Measurements from ENCODE around the gene ZBTB3. TPM values are rescaled to one million over a fixed set of nuclear protein-coding genes. Genes with fewer than 3 reads are reported as not detected.

Gene ZBTB3
- total and polyA plus RNA-seq, 9 of the 15 experiments (the other 6 are each of a cell fraction or from before 2014, with no cell fraction given): 1.9 to 10.0 (median 4.9) TPM

DNA sequence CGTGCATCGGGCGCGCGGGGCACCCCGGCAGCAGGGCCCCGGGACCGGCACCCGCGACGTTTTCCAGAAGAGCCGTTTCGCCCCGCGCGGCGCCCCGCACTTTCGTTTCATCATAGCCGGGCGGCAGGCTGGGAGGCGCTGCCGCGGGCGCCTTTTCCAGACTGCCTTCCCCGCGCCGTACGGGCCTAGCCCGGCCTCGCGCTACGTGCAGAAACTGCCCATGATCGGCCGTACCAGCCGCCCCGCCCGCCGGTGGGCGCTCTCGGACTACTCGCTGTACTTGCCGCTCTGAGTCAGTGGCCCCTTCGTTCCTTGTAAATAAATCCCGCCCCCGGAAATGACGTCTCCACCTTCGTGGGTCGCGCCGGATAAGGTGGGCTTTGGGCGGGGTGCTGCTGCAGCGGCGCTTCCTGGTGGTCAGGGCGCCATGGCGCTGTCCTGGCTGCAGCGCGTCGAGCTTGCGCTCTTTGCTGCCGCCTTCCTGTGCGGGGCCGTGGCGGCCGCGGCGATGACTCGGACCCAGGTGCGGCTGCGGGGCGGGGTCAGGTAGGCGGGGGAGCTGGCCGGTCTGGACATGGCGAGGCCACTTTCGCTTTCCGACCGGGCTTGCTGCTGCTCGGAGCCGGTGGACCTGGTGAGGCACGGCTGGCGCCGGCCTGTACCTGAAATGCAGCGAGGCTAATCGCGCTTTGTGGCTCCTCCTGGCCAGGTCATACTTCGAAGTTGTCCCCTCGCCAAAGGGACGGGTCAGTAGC, 33.2 kb upstream of the ZBTB3 start, which contains the start of gene TMEM179B (continued):
- no peak for TF ChIP-seq BCL6 (CRISPR knock-in tag; IDR thresholded peaks at IDR 0.05)
- no peak for TF ChIP-seq ARID3B (CRISPR knock-in tag; IDR thresholded peaks at IDR 0.05; ENCODE audit: borderline replicate concordance)
- TF ChIP-seq CBFB (CRISPR knock-in tag; IDR thresholded peaks at IDR 0.05): peak; percentile 64; the same call in 1 of the 2 replicates
- peak; percentile 98 for TF ChIP-seq POLR2G (IDR thresholded peaks at IDR 0.05; ENCODE audit: low read depth, low read length)
- TF ChIP-seq, protein P1, sequence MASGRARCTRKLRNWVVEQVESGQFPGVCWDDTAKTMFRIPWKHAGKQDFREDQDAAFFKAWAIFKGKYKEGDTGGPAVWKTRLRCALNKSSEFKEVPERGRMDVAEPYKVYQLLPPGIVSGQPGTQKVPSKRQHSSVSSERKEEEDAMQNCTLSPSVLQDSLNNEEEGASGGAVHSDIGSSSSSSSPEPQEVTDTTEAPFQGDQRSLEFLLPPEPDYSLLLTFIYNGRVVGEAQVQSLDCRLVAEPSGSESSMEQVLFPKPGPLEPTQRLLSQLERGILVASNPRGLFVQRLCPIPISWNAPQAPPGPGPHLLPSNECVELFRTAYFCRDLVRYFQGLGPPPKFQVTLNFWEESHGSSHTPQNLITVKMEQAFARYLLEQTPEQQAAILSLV (tag; IDR thresholded peaks at IDR 0.05): no peak
- no peak for TF ChIP-seq MTA2 (IDR thresholded peaks at IDR 0.05; ENCODE audit: low read depth)
- TF ChIP-seq KLF16 (IDR thresholded peaks at IDR 0.05): peak; percentile 76
- peak; percentile 94 for TF ChIP-seq ELF2 (CRISPR knock-in tag; IDR thresholded peaks at IDR 0.05)
- peak; percentile 78; the same call in 1 of the 2 replicates for TF ChIP-seq PURB (CRISPR knock-in tag; IDR thresholded peaks at IDR 0.05; ENCODE audit: low read depth)
- TF ChIP-seq RAD51 (IDR thresholded peaks at IDR 0.05; ENCODE audit: borderline replicate concordance, low read depth): no peak
- no peak for TF ChIP-seq ZNF561 (CRISPR knock-in tag; conservative IDR thresholded peaks at IDR 0.05)
- no peak for TF ChIP-seq ZNF311 (CRISPR knock-in tag; IDR thresholded peaks at IDR 0.05)
- no peak for TF ChIP-seq ZNF217 (CRISPR knock-in tag; IDR thresholded peaks at IDR 0.05)
- TF ChIP-seq SMAD4 (CRISPR knock-in tag; conservative IDR thresholded peaks at IDR 0.05): peak; percentile 76
- TF ChIP-seq SAFB (IDR thresholded peaks at IDR 0.05; ENCODE audit: borderline replicate concordance, low read depth, low read length): peak; percentile 30; the same call in 1 of the 2 replicates
- peak; percentile 98 for TF ChIP-seq CREM (IDR thresholded peaks at IDR 0.05; ENCODE audit: low read depth)
- TF ChIP-seq, protein P2, sequence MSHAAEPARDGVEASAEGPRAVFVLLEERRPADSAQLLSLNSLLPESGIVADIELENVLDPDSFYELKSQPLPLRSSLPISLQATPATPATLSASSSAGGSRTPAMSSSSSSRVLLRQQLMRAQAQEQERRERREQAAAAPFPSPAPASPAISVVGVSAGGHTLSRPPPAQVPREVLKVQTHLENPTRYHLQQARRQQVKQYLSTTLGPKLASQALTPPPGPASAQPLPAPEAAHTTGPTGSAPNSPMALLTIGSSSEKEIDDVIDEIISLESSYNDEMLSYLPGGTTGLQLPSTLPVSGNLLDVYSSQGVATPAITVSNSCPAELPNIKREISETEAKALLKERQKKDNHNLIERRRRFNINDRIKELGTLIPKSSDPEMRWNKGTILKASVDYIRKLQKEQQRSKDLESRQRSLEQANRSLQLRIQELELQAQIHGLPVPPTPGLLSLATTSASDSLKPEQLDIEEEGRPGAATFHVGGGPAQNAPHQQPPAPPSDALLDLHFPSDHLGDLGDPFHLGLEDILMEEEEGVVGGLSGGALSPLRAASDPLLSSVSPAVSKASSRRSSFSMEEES (CRISPR knock-in tag; IDR thresholded peaks at IDR 0.05): no peak
- TF ChIP-seq E2F8 (IDR thresholded peaks at IDR 0.05; ENCODE audit: low read depth, partially characterized antibody): peak; percentile 87
- TF ChIP-seq E2F4 (CRISPR knock-in tag; IDR thresholded peaks at IDR 0.05; ENCODE audit: low read depth): peak; percentile 74
- TF ChIP-seq NRF1 (conservative IDR thresholded peaks at IDR 0.05 in 1 of 2, IDR thresholded peaks at IDR 0.05 in 1 of 2): peak; percentile 82 to 86

Measured in K562 (cell line).